Caco-2 (cell line): ENCODE results near the gene GZF1. TPM values are rescaled to one million over a fixed set of nuclear protein-coding genes. Genes with fewer than 3 reads are reported as not detected.

Source experiments
- BruUV-seq: library from RNA; stranded (reverse); fragments of 400-500 nt; replicated peaks from 2 replicates; lab custom pipeline; 2021; lab: Mats Ljungman, UMichigan
- CTCF ChIA-PET: fragments of 300-600 bp; sonication (Branson Sonifier 250); formaldehyde crosslinking; loops from one replicate; lab custom pipeline; 2022; ENCODE audit warnings: antibody characterized with exemption; lab: Charles Lee
- POLR2A ChIA-PET: fragments of 300-600 bp; sonication (Branson Sonifier 250); formaldehyde crosslinking; loops from one replicate; lab custom pipeline; 2022; ENCODE audit warnings: antibody characterized with exemption; lab: Charles Lee
- DNase-seq, 2 experiments: peaks; one replicate each; pipeline versions ENCODE4 v3.0.0 to v3.0.0-alpha.2; 2020 to 2022
- H3K27me3 ChIP-seq: replicated peaks from 2 replicates; pipeline ENCODE4 v1.6.0; 2011; ENCODE audit warnings: low read length; ENCODE audit not compliant: control insufficient read depth, insufficient read depth
- H3K36me3 ChIP-seq: 2 replicates; pipeline ENCODE4 v1.5.1; 2011; ENCODE audit warnings: low read length; ENCODE audit not compliant: control insufficient read depth, insufficient read depth
- H3K4me1 ChIP-seq: fragments of 250-450 bp; sonication (Bioruptor Pico); 2 replicates; pipeline ENCODE4 v1.5.1; 2020; ENCODE audit warnings: mild to moderate bottlenecking
- H3K4me3 ChIP-seq: 2 replicates; pipeline ENCODE4 v1.5.1; 2011; ENCODE audit warnings: low read depth, mild to moderate bottlenecking, control low read depth, low read length
- H3K9me3 ChIP-seq: fragments of 250-450 bp; sonication (Bioruptor Pico); 2 replicates; pipeline ENCODE4 v1.5.1; 2020; ENCODE audit warnings: mild to moderate bottlenecking, moderate library complexity
- H3K27ac Mint-ChIP-seq: one replicate; pipeline ENCODE4 v1.8.0; 2022; ENCODE audit warnings: mixed read lengths; ENCODE audit not compliant: unreplicated experiment
- H3K27me3 Mint-ChIP-seq: one replicate; pipeline ENCODE4 v1.8.0; 2022; ENCODE audit warnings: mixed read lengths; ENCODE audit not compliant: insufficient read depth, unreplicated experiment
- H3K36me3 Mint-ChIP-seq: one replicate; pipeline ENCODE4 v1.8.0; 2022; ENCODE audit warnings: mild to moderate bottlenecking, mixed read lengths; ENCODE audit not compliant: insufficient read depth, unreplicated experiment
- H3K4me1 Mint-ChIP-seq: one replicate; pipeline ENCODE4 v1.8.0; 2022; ENCODE audit warnings: low read depth, mixed read lengths; ENCODE audit not compliant: unreplicated experiment
- H3K4me3 Mint-ChIP-seq: one replicate; pipeline ENCODE4 v1.8.0; 2022; ENCODE audit warnings: mild to moderate bottlenecking, moderate library complexity, mixed read lengths; ENCODE audit not compliant: unreplicated experiment
- H3K9me3 Mint-ChIP-seq: one replicate; pipeline ENCODE4 v1.8.0; 2022; ENCODE audit warnings: mixed read lengths; ENCODE audit not compliant: unreplicated experiment
- intact Hi-C: fragments of 100-400 bp; cut with micrococcal nuclease; formaldehyde crosslinking; loops from one replicate; pipeline ENCODE4 v1.10.0; 2022; ENCODE audit not compliant: unreplicated experiment
- total RNA-seq: library from RNA; stranded (reverse); gene quantifications from 2 replicates; pipeline ENCODE4 v1.2.3, GENCODE V29; 2022
- TF ChIP-seq, protein P1 (sequence below), 2 experiments: fragments of 200-600 bp in 1 of 2; IDR thresholded peaks; 1 replicate in 1 of 2; 2 replicates in 1 of 2; pipeline versions ENCODE4 v1.5.1 to v1.8.0; 2011 to 2022; ENCODE audit warnings: antibody characterized with exemption in 1 of 2, control low read depth in 1 of 2, inconsistent platforms in 1 of 2, low read depth in 1 of 2, low read length in 1 of 2, mild to moderate bottlenecking in 1 of 2, moderate library complexity in 1 of 2; ENCODE audit not compliant: insufficient read depth in 1 of 2, severe bottlenecking in 1 of 2, unreplicated experiment in 1 of 2

Gene GZF1
- total RNA-seq, 1 experiment from 2014 or later, result 18.4 TPM

GRCh38 chr20:23362392-23363256 is 642 bp downstream of the GZF1 start:
- peaks cover 24% of the 10 kb centered on the region for H3K4me1 Mint-ChIP-seq
- H3K27ac Mint-ChIP-seq, result peak overlapping the region; percentile 98
- Histone ChIP-seq H3K4me1 (peaks cover 20% of the 10 kb centered on the region; the same call in 1 of the 2 replicates), H3K4me3 (peak overlapping the region; percentile 64), H3K27me3 (no peaks in the 10 kb centered on the region), H3K36me3 (peaks cover 2% of the 10 kb centered on the region), H3K9me3 (no peaks in the 10 kb centered on the region)
- BruUV-seq, result no TSS peak
- CTCF ChIA-PET, result no interaction called here
- intact Hi-C loops, result loop anchor here (5.0 kb wide), 1 partner anchor 60 kb away; the partner anchor contains the start of gene NAPB
- H3K27me3 Mint-ChIP-seq, result no peaks in the 10 kb centered on the region
- TF ChIP-seq, protein P1, sequence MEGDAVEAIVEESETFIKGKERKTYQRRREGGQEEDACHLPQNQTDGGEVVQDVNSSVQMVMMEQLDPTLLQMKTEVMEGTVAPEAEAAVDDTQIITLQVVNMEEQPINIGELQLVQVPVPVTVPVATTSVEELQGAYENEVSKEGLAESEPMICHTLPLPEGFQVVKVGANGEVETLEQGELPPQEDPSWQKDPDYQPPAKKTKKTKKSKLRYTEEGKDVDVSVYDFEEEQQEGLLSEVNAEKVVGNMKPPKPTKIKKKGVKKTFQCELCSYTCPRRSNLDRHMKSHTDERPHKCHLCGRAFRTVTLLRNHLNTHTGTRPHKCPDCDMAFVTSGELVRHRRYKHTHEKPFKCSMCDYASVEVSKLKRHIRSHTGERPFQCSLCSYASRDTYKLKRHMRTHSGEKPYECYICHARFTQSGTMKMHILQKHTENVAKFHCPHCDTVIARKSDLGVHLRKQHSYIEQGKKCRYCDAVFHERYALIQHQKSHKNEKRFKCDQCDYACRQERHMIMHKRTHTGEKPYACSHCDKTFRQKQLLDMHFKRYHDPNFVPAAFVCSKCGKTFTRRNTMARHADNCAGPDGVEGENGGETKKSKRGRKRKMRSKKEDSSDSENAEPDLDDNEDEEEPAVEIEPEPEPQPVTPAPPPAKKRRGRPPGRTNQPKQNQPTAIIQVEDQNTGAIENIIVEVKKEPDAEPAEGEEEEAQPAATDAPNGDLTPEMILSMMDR (IDR thresholded peaks at IDR 0.05; ENCODE audit: insufficient read depth in 1 of 2, low read depth in 1 of 2, low read length in 1 of 2, severe bottlenecking in 1 of 2, unreplicated experiment in 1 of 2), result peak in 1 of 2 experiments; percentile 18
- peaks cover 50% of the 10 kb centered on the region for H3K36me3 Mint-ChIP-seq
- DNase-seq, result peak in 1 of 2 experiments; percentile 43
- no peaks in the 10 kb centered on the region for H3K9me3 Mint-ChIP-seq
- peak overlapping the region; percentile 71 for H3K4me3 Mint-ChIP-seq
- POLR2A ChIA-PET, result interaction anchor here (1.6 to 1.8 kb wide), 2 partner anchors 13 to 59 kb away, joined by 6 to 14 read pairs; partner anchors contain the start of gene NAPB

GRCh38 chr20:23363257-23363649 is 1.3 kb downstream of the GZF1 start:
- ChIA-PET CTCF (no interaction called here), POLR2A (no interaction called here)
- Mint-ChIP-seq H3K4me1 (peaks cover 24% of the 10 kb centered on the region), H3K27me3 (no peaks in the 10 kb centered on the region), H3K36me3 (peaks cover 48% of the 10 kb centered on the region), H3K27ac (peak overlapping the region; percentile 98), H3K9me3 (no peaks in the 10 kb centered on the region), H3K4me3 (peak overlapping the region; percentile 71)
- Histone ChIP-seq H3K4me1 (peaks cover 20% of the 10 kb centered on the region; the same call in 1 of the 2 replicates), H3K4me3 (peak overlapping the region; percentile 64), H3K27me3 (no peaks in the 10 kb centered on the region), H3K36me3 (peaks cover 2% of the 10 kb centered on the region), H3K9me3 (no peaks in the 10 kb centered on the region)
- BruUV-seq, result TSS peak; percentile 25
- TF ChIP-seq, protein P1 (IDR thresholded peaks at IDR 0.05; ENCODE audit: insufficient read depth in 1 of 2, low read depth in 1 of 2, low read length in 1 of 2, severe bottlenecking in 1 of 2, unreplicated experiment in 1 of 2), result no peak
- intact Hi-C loops, result loop anchor here (5.0 kb wide), 1 partner anchor 59 kb away; the partner anchor contains the start of gene NAPB
- DNase-seq, result no peak

DNA sequence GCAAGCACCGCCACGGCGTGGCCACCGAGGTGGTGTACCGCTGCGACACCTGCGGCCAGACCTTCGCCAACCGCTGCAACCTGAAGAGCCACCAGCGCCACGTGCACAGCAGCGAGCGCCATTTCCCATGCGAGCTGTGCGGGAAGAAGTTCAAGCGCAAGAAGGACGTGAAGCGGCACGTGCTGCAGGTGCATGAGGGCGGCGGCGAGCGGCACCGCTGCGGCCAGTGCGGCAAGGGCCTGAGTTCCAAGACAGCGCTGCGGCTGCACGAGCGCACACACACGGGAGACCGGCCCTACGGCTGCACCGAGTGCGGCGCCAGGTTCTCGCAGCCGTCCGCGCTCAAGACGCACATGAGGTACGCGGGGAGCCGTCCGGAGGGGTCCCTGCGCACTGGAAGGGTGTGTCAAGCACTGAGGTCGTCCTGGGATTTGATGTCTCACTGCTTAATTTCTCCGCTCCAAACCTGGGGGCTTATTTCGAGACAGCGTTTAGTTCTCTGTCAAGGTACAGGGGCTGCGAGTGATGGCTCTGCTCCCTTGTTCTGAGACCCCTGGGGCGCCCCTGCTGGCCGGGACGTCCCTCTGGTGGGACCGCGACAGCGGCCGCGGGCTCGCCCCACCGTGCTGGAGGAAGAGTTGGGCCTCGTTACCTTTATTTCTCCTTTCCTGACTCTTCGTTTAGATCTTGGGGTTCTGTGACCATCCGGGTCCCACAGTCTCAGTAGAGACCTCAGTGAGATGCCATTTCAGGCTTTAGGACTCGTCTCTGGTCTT is 3.6 kb downstream of the GZF1 start:
- TF ChIP-seq, protein P1 (IDR thresholded peaks at IDR 0.05; ENCODE audit: insufficient read depth in 1 of 2, low read depth in 1 of 2, low read length in 1 of 2, severe bottlenecking in 1 of 2, unreplicated experiment in 1 of 2), result no peak
- Mint-ChIP-seq H3K36me3 (peaks cover 70% of the 10 kb centered on the region), H3K27ac (peak overlapping the region; percentile 19), H3K4me1 (peaks cover 17% of the 10 kb centered on the region), H3K27me3 (no peaks in the 10 kb centered on the region), H3K9me3 (no peaks in the 10 kb centered on the region), H3K4me3 (peak overlapping the region; percentile 36)
- Histone ChIP-seq H3K27me3 (no peaks in the 10 kb centered on the region), H3K4me3 (no peak overlapping the region), H3K9me3 (no peaks in the 10 kb centered on the region), H3K4me1 (peaks cover 17% of the 10 kb centered on the region), H3K36me3 (peaks cover 2% of the 10 kb centered on the region)
- DNase-seq, result no peak
- POLR2A ChIA-PET, result no interaction called here
- CTCF ChIA-PET, result no interaction called here
- BruUV-seq, result no TSS peak
- intact Hi-C loops, result no loop called here
